Mesenchymal stem cell (in vitro differentiated cells and primary cell): ENCODE results near the gene RTCA.

Experiments used
- DNase-seq: peaks from one replicate; pipeline ENCODE4 v3.0.0-alpha.2; 2013
- H2AFZ ChIP-seq: one replicate; pipeline ENCODE4 v1.6.1; 2013; ENCODE audit warnings: low read depth, mild to moderate bottlenecking, control low read depth, inconsistent platforms, low read length, moderate library complexity
- H2AK5ac ChIP-seq: 2 replicates; pipeline ENCODE4 v1.6.1; 2013; ENCODE audit warnings: low read length, moderate library complexity, mild to moderate bottlenecking, inconsistent platforms; ENCODE audit not compliant: severe bottlenecking
- H2BK120ac ChIP-seq: one replicate; pipeline ENCODE4 v1.6.1; 2013; ENCODE audit warnings: low read depth, mild to moderate bottlenecking, inconsistent platforms, low read length, moderate library complexity
- H2BK12ac ChIP-seq, 2 experiments: one replicate each; pipeline ENCODE4 v1.6.1; 2013; ENCODE audit warnings: inconsistent platforms in 2 of 2, low read length in 2 of 2, mild to moderate bottlenecking in 2 of 2, moderate library complexity in 2 of 2, control low read depth in 1 of 2
- H2BK15ac ChIP-seq: one replicate; pipeline ENCODE4 v1.6.1; 2013; ENCODE audit warnings: mild to moderate bottlenecking, low read depth, inconsistent platforms; ENCODE audit not compliant: poor library complexity, severe bottlenecking
- H2BK5ac ChIP-seq: 2 replicates; pipeline ENCODE4 v1.6.1; 2013; ENCODE audit warnings: low read depth, mild to moderate bottlenecking, low read length, control low read depth, inconsistent platforms; ENCODE audit not compliant: poor library complexity, severe bottlenecking
- H3K14ac ChIP-seq, 2 experiments: one replicate each; pipeline ENCODE4 v1.6.1; 2013; ENCODE audit warnings: inconsistent platforms in 2 of 2, low read length in 2 of 2, control low read depth in 1 of 2, mild to moderate bottlenecking in 1 of 2, moderate library complexity in 1 of 2
- H3K18ac ChIP-seq, 2 experiments: one replicate each; pipeline ENCODE4 v1.6.1; 2013; ENCODE audit warnings: inconsistent platforms in 2 of 2, low read length in 2 of 2, control low read depth in 1 of 2, low read depth in 1 of 2, mild to moderate bottlenecking in 1 of 2
- H3K23ac ChIP-seq, 2 experiments: one replicate each; pipeline ENCODE4 v1.6.1; 2013; ENCODE audit warnings: inconsistent platforms in 2 of 2, low read length in 2 of 2, mild to moderate bottlenecking in 2 of 2, moderate library complexity in 2 of 2, control low read depth in 1 of 2
- H3K27ac ChIP-seq: 2 replicates; pipeline ENCODE4 v1.5.1; 2013; ENCODE audit warnings: mild to moderate bottlenecking, moderate library complexity, low read length, control low read depth, inconsistent platforms; ENCODE audit not compliant: poor library complexity, severe bottlenecking
- H3K27me3 ChIP-seq, 2 experiments: 2 replicates each; pipeline versions ENCODE4 v1.6.1 to v1.7.0; 2013; ENCODE audit warnings: low read length in 2 of 2, mild to moderate bottlenecking in 2 of 2, moderate library complexity in 2 of 2, control low read depth in 1 of 2, inconsistent platforms in 1 of 2; ENCODE audit not compliant: control insufficient read depth in 1 of 2, insufficient read depth in 1 of 2
- H3K36me3 ChIP-seq, 2 experiments: 2 replicates each; pipeline versions ENCODE4 v1.6.1 to v1.7.0; 2013; ENCODE audit warnings: low read length in 2 of 2, control low read depth in 1 of 2, inconsistent platforms in 1 of 2, low read depth in 1 of 2, mild to moderate bottlenecking in 1 of 2; ENCODE audit not compliant: insufficient read depth in 2 of 2, control insufficient read depth in 1 of 2
- H3K4ac ChIP-seq, 2 experiments: one replicate each; pipeline ENCODE4 v1.6.1; 2013; ENCODE audit warnings: inconsistent platforms in 2 of 2, low read length in 2 of 2, mild to moderate bottlenecking in 2 of 2, moderate library complexity in 2 of 2, control low read depth in 1 of 2, low read depth in 1 of 2
- H3K4me1 ChIP-seq: 2 replicates; pipeline ENCODE4 v1.6.1; 2013; ENCODE audit warnings: low read depth, low read length, control low read depth; ENCODE audit not compliant: control insufficient read depth, insufficient read depth
- H3K4me2 ChIP-seq: 2 replicates; pipeline ENCODE4 v1.6.1; 2013; ENCODE audit warnings: low read length, mild to moderate bottlenecking, inconsistent platforms; ENCODE audit not compliant: poor library complexity, severe bottlenecking
- H3K4me3 ChIP-seq, 2 experiments: 2 replicates each; pipeline versions ENCODE4 v1.5.1 to v1.7.0; 2013; ENCODE audit warnings: low read length in 2 of 2, mild to moderate bottlenecking in 2 of 2, control low read depth in 1 of 2, low read depth in 1 of 2; ENCODE audit not compliant: insufficient read depth in 1 of 2
- H3K79me1 ChIP-seq: replicated peaks from 2 replicates; pipeline ENCODE4 v1.6.1; 2013; ENCODE audit warnings: mild to moderate bottlenecking, control low read depth, low read length, inconsistent platforms; ENCODE audit not compliant: poor library complexity, severe bottlenecking
- H3K9ac ChIP-seq: 2 replicates; pipeline ENCODE4 v1.7.0; 2013; ENCODE audit warnings: mild to moderate bottlenecking, low read length, moderate library complexity
- H3K9me3 ChIP-seq: 2 replicates; pipeline ENCODE4 v1.7.0; 2013; ENCODE audit warnings: mild to moderate bottlenecking, low read length; ENCODE audit not compliant: control insufficient read depth
- H4K8ac ChIP-seq: one replicate; pipeline ENCODE4 v1.6.1; 2013; ENCODE audit warnings: inconsistent platforms, mild to moderate bottlenecking, low read length, moderate library complexity
- H4K91ac ChIP-seq: one replicate; pipeline ENCODE4 v1.6.1; 2013; ENCODE audit warnings: mild to moderate bottlenecking, low read length, inconsistent platforms
- WGBS: methylation state at CpG from one replicate; pipeline ENCODE4 v1.1.7; 2013; ENCODE audit warnings: mixed read lengths; 5-methylcytosine and 5-hydroxymethylcytosine counted together

The RTCA gene

GRCh38 chr1:100284591-100284990 lies 18.6 kb downstream of the RTCA start:
- no peak overlapping the region for H3K27ac ChIP-seq
- no peak overlapping the region for H3K18ac ChIP-seq
- no peaks in the 10 kb centered on the region for H3K9me3 ChIP-seq
- H3K14ac ChIP-seq = no peak overlapping the region
- H3K36me3 ChIP-seq = peaks cover 32 to 96% of the 10 kb centered on the region in 2 experiments
- H2BK5ac ChIP-seq = no peak overlapping the region
- no peak overlapping the region for H3K4me3 ChIP-seq
- H2BK12ac ChIP-seq = no peak overlapping the region
- H2AFZ ChIP-seq = no peak overlapping the region
- 92% methylated on average over 5 of the region's 5 CpGs for WGBS
- no peak overlapping the region for H3K4ac ChIP-seq
- H3K27me3 ChIP-seq = no peaks in the 10 kb centered on the region
- H2BK15ac ChIP-seq = no peak overlapping the region
- no peak overlapping the region for H3K4me2 ChIP-seq
- H4K8ac ChIP-seq = no peak overlapping the region
- H3K4me1 ChIP-seq = no peaks in the 10 kb centered on the region
- peaks cover 15% of the 10 kb centered on the region for H3K79me1 ChIP-seq
- H3K23ac ChIP-seq = no peak overlapping the region
- no peak overlapping the region for H2AK5ac ChIP-seq
- H3K9ac ChIP-seq = no peak overlapping the region
- no peak overlapping the region for H2BK120ac ChIP-seq
- H4K91ac ChIP-seq = no peak overlapping the region
- no peak for DNase-seq

GRCh38 chr1:100287162-100287561 lies 21.1 kb downstream of the RTCA start:
- no peak overlapping the region for H4K91ac ChIP-seq

GRCh38 chr1:100290291-100290690 lies 24.3 kb downstream of the RTCA start:
- Histone ChIP-seq H3K36me3 (peaks cover 29 to 82% of the 10 kb centered on the region in 2 experiments), H2BK5ac (no peak overlapping the region), H3K9ac (no peak overlapping the region), H3K79me1 (peaks cover 12% of the 10 kb centered on the region), H3K18ac (no peak overlapping the region), H3K4me2 (no peak overlapping the region), H4K8ac (no peak overlapping the region), H3K9me3 (no peaks in the 10 kb centered on the region), H2BK120ac (no peak overlapping the region), H2AFZ (no peak overlapping the region), H3K23ac (no peak overlapping the region), H3K14ac (no peak overlapping the region), H3K27me3 (no peaks in the 10 kb centered on the region), H2BK12ac (no peak overlapping the region), H3K4me3 (no peak overlapping the region), H3K4me1 (no peaks in the 10 kb centered on the region), H4K91ac (no peak overlapping the region), H2BK15ac (no peak overlapping the region), H3K4ac (no peak overlapping the region), H3K27ac (no peak overlapping the region), H2AK5ac (no peak overlapping the region)
- WGBS = 94% methylated on average over 2 of the region's 2 CpGs
- no peak for DNase-seq

More at GRCh38 chr1:100287162-100287561, 21.1 kb downstream of the RTCA start:
- Histone ChIP-seq H3K9me3 (no peaks in the 10 kb centered on the region), H3K4ac (no peak overlapping the region), H3K4me1 (no peaks in the 10 kb centered on the region), H3K9ac (no peak overlapping the region), H3K23ac (no peak overlapping the region), H4K8ac (no peak overlapping the region), H3K79me1 (peaks cover 18% of the 10 kb centered on the region), H3K14ac (no peak overlapping the region), H2BK12ac (no peak overlapping the region), H3K4me2 (no peak overlapping the region), H3K27ac (no peak overlapping the region), H3K18ac (no peak overlapping the region), H3K36me3 (peaks cover 38 to 96% of the 10 kb centered on the region in 2 experiments), H3K27me3 (no peaks in the 10 kb centered on the region), H2AFZ (no peak overlapping the region), H2BK15ac (no peak overlapping the region), H3K4me3 (no peak overlapping the region), H2AK5ac (no peak overlapping the region), H2BK120ac (no peak overlapping the region), H2BK5ac (no peak overlapping the region)
- DNase-seq = no peak
- 100% methylated on average over 1 of the region's 3 CpGs for WGBS

- H3K79me1 ChIP-seq = peaks cover 6% of the 10 kb centered on the region
- H2BK12ac ChIP-seq = no peak overlapping the region
- no peak for DNase-seq
- no peaks in the 10 kb centered on the region for H3K9me3 ChIP-seq
- H4K8ac ChIP-seq = no peak overlapping the region
- H3K4me3 ChIP-seq = no peak overlapping the region
- no peak overlapping the region for H2BK5ac ChIP-seq
- no peak overlapping the region for H4K91ac ChIP-seq
- H2BK15ac ChIP-seq = no peak overlapping the region
- no peak overlapping the region for H3K4me2 ChIP-seq
- no peak overlapping the region for H3K9ac ChIP-seq
- H3K4ac ChIP-seq = no peak overlapping the region
- no peaks in the 10 kb centered on the region for H3K27me3 ChIP-seq
- H2AFZ ChIP-seq = no peak overlapping the region
- WGBS = 67% methylated on average over 1 of the region's 1 CpG
- H2AK5ac ChIP-seq = no peak overlapping the region
- no peak overlapping the region for H3K27ac ChIP-seq
- H3K18ac ChIP-seq = no peak overlapping the region
- no peak overlapping the region for H3K23ac ChIP-seq
- peaks cover 21 to 58% of the 10 kb centered on the region in 2 experiments for H3K36me3 ChIP-seq
- H3K14ac ChIP-seq = no peak overlapping the region
- no peaks in the 10 kb centered on the region for H3K4me1 ChIP-seq
- no peak overlapping the region for H2BK120ac ChIP-seq
Measured at GRCh38 chr1:100292711-100293110, 26.7 kb downstream of the RTCA start.
